GM18502 (cell line): ENCODE data around the gene POC1A.

Experiments used
- ATAC-seq: cut with Tn5 transposase; IDR thresholded peaks from one replicate; pipeline ENCODE4 v1.9.1; 2021; ENCODE audit warnings: mild to moderate bottlenecking; ENCODE audit not compliant: unreplicated experiment, poor library complexity

POC1A gene

DNA sequence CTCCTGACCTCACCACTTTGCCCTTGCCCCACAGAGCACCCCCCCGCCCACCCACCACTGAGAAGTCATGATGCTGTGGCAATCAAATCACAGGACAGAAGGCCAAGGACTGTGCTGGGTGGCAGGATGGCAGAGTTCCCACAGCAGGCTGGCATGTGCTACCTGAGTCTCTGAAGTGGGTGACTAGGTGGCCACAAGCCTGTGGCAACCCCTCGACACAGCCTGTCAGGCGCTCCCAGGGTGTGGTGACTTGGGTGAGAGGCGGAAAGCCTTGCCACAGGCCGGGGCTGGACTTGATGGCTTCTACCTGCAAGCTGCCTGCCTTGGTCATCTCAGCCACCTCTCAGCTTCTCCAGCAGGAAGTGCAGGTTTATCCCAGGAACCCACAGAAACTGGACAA is 82.2 kb downstream of the POC1A start:
- no peak for ATAC-seq

GRCh38 chr3:52070724-52071621 is 83.2 kb downstream of the POC1A start:
- no peak for ATAC-seq

- ATAC-seq = no peak
Observed at GRCh38 chr3:52069855-52070254, 84.4 kb downstream of the POC1A start.

GRCh38 chr3:52069135-52069534 is 85.1 kb downstream of the POC1A start:
- no peak for ATAC-seq

GRCh38 chr3:52068730-52069129 is 85.5 kb downstream of the POC1A start:
- ATAC-seq = no peak

GRCh38 chr3:52068055-52068571 is 86.1 kb downstream of the POC1A start:
- ATAC-seq = no peak

GRCh38 chr3:52067526-52067925 is 86.7 kb downstream of the POC1A start:
- ATAC-seq = no peak

DNA sequence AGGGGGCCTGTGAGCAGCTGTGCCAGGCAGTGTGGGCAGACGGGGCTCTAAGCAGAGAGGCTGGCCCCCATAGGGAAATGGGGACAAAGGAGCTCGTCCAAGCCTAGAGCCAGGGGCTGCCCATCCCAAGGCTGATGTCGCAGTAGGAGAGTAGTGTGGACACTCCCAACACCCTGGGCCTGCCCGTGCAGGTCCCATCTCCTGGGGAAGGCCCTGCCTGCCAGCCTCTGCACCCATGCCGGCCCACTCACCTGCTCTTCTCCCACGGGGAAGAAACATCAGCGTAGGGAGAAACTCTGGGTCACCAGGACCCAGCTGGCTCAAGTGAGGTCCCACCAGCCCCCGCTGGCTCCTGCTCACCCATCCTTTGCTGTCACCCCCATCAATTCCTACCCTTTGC is 87.2 kb downstream of the POC1A start:
- no peak for ATAC-seq

GRCh38 chr3:52065264-52065756 is 88.9 kb downstream of the POC1A start:
- ATAC-seq = no peak

- no peak for ATAC-seq
Observed at GRCh38 chr3:52064561-52064960, 89.7 kb downstream of the POC1A start.

GRCh38 chr3:52063026-52063723 is 91.0 kb downstream of the POC1A start:
- no peak for ATAC-seq

DNA sequence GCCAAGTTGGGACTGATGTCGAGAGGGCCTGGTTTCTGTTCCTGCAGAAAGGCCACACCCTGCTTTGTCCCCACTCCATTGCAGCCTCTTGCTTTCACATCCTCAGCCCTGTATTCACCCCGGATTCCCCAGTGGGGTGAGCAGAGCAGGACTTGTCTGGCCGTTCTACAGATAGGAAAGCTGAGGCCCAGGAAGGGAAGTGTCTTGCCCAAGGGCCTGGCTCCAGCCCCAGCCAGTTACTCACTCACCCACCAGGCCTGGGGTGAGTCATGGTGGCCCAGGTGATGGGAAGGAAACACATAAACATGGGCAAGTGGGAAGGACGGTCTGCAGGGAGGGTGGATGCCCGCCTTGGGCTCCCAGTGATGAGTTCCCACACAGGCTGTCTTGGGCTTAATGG is 91.7 kb downstream of the POC1A start:
- no peak for ATAC-seq

DNA sequence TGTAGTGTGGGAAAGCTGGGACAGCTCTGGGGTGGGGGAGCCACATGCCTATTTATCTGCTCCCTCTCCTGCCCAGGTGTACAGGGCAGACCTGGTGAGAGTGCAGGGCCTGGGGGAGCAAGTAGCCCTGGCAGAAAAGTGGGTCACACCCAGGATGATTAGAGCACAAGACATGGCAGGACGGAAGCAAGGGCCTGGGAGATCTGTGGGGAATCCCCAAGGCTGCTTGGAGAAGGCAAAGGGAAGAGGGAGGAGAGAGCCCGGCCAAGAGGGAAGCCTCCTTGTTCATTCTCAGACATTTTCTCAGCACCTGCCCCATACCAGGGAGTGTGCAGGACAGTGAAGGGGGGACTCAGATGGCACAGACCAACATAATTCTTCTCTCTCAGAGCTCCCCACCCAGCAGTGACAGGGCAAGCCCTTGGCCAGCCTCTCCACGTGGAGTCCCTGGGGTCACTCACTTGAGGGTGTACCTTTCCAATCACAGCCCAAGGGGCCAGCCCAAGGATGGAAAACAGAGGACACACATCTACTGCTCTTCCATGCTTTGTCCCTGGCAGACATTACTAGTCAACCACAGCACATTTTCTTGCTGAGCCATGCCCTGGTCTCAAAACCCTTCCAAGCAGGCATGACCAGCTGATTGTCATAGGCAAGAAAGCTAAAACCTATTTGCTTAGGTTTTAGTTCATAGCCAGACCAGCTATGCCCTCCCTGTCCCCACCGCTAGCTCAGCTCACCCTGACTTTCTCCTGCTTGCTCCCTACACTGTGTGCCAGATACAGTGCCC is 92.9 kb downstream of the POC1A start:
- ATAC-seq = no peak

DNA sequence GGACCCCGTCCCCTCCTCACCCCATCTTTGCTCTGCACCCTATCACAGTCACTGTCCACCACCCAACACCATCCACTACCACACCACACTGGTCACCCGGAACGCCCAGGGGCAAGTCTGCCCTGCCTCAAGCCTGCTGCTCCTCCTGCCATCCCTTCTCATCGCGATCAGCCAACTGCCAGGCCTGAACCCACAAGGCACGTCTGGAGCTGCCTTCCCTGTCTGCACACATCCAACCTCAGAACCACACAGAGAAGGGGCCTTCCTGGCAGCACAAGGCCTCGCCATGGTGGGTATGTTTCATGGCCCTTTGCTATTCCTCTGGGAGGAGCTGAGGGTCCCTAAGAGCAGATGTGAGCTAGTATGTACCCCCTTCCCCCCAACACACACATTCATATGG is 94.4 kb downstream of the POC1A start:
- ATAC-seq = no peak

GRCh38 chr3:52057812-52058495 is 96.3 kb downstream of the POC1A start:
- ATAC-seq = no peak

- peak; percentile 80 for ATAC-seq
Observed at GRCh38 chr3:52056968-52057811, 97.0 kb downstream of the POC1A start.

DNA sequence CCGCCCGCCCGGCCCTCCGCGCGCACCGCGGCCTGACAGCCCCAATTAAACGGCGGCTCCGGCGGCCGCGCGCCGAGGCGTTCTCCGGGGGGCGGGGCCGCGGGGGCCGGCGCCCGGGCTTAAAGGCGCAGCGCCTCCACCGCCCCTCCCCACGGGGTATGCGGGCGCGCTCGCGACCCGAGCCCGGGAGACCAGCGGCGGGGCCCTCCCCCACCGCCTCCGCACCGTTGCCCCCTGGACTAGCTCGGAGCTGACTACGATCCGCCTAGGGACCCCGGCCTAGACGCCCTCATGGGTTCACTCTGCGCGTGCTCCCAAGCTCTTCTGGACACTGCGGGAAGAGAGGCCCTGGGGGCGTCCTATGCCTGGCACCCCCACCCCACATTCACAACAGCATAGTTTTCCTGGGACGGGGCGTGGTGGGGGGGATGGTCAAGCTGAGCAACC is 97.7 kb downstream of the POC1A start, which contains the start of gene DUSP7:
TSS of gene DUSP7 (minus strand) at position 51 of the 447 bp plus-strand sequence. CDS start 205 bp downstream, outside the sequence.
- ATAC-seq = peak; percentile 24

- peak; percentile 13 for ATAC-seq
Observed at GRCh38 chr3:52055537-52056351, 98.5 kb downstream of the POC1A start.
